GM23248 (cell line): ENCODE data around the gene DHRS12. TPM values are rescaled to one million over a fixed set of nuclear protein-coding genes. Genes with fewer than 3 reads are reported as not detected.
A peak's percentile ranks its signal among the peaks of the same experiment; 100 is the strongest.

Source experiments
- DNase-seq: peaks from one replicate; pipeline ENCODE4 v3.0.0-alpha.2; 2015
- H2AFZ ChIP-seq: fragments of 200-600 bp; sonication (generic); 2 replicates; pipeline ENCODE4 v1.6.1; 2016; ENCODE audit warnings: antibody characterized with exemption
- H3F3A ChIP-seq: fragments of 200-600 bp; sonication (generic); 2 replicates; pipeline ENCODE4 v1.6.1; 2016; ENCODE audit warnings: mild to moderate bottlenecking, antibody characterized with exemption, mixed run types; ENCODE audit not compliant: insufficient read depth
- H3K27ac ChIP-seq: fragments of 200-600 bp; sonication (generic); 2 replicates; pipeline ENCODE4 v1.5.1; 2016; ENCODE audit warnings: mild to moderate bottlenecking
- H3K27me3 ChIP-seq: fragments of 200-600 bp; sonication (generic); replicated peaks from 2 replicates; pipeline ENCODE4 v1.6.1; 2016; ENCODE audit warnings: mild to moderate bottlenecking; ENCODE audit not compliant: insufficient read depth
- H3K36me3 ChIP-seq: fragments of 200-600 bp; sonication (generic); 2 replicates; pipeline ENCODE4 v1.6.1; 2016; ENCODE audit warnings: low read depth, mild to moderate bottlenecking
- H3K4me1 ChIP-seq: fragments of 200-600 bp; sonication (generic); 2 replicates; pipeline ENCODE4 v1.6.1; 2016; ENCODE audit warnings: mild to moderate bottlenecking; ENCODE audit not compliant: insufficient read depth
- H3K4me2 ChIP-seq: fragments of 200-600 bp; sonication (generic); one replicate; pipeline ENCODE4 v1.6.1; 2016; ENCODE audit warnings: mild to moderate bottlenecking; ENCODE audit not compliant: unreplicated experiment
- H3K4me3 ChIP-seq: fragments of 200-600 bp; sonication (generic); 2 replicates; pipeline ENCODE4 v1.5.1; 2016; ENCODE audit warnings: mild to moderate bottlenecking
- H3K79me2 ChIP-seq: fragments of 200-600 bp; sonication (generic); 2 replicates; pipeline ENCODE4 v1.6.1; 2016; ENCODE audit warnings: mild to moderate bottlenecking; ENCODE audit not compliant: insufficient read depth
- H3K9ac ChIP-seq: fragments of 200-600 bp; sonication (generic); 2 replicates; pipeline ENCODE4 v1.6.1; 2016; ENCODE audit warnings: mild to moderate bottlenecking
- H3K9me2 ChIP-seq: fragments of 200-600 bp; sonication (generic); 2 replicates; pipeline ENCODE4 v1.6.1; 2016; ENCODE audit warnings: mixed run types, mild to moderate bottlenecking, moderate library complexity; ENCODE audit not compliant: insufficient read depth
- H3K9me3 ChIP-seq: fragments of 200-600 bp; sonication (generic); one replicate; pipeline ENCODE4 v1.6.1; 2017; ENCODE audit warnings: low read depth
- H4K20me1 ChIP-seq: fragments of 200-600 bp; sonication (generic); 2 replicates; pipeline ENCODE4 v1.6.0; 2016; ENCODE audit not compliant: insufficient read depth
- EZH2 ChIP-seq: fragments of 200-600 bp; sonication (generic); IDR thresholded peaks from 2 replicates; pipeline ENCODE4 v1.6.1; 2018; ENCODE audit warnings: antibody characterized with exemption, mild to moderate bottlenecking; ENCODE audit not compliant: insufficient read depth, poor library complexity, severe bottlenecking
- EZH2phosphoT487 ChIP-seq: fragments of 200-600 bp; sonication (generic); IDR thresholded peaks from 2 replicates; pipeline ENCODE4 v1.6.1; 2018; ENCODE audit warnings: antibody characterized with exemption, moderate library complexity, mild to moderate bottlenecking, low read depth; ENCODE audit not compliant: insufficient read depth
- WGBS, 2 experiments: methylation state at CpG; one replicate each; pipeline ENCODE4 v1.1.6; 2015 to 2017; ENCODE audit warnings: low lambda C conversion rate in 2 of 2, low coverage in 1 of 2; ENCODE audit errors: missing lambda C conversion rate in 2 of 2; 5-methylcytosine and 5-hydroxymethylcytosine counted together
- in situ Hi-C: fragments of 300-500 bp; cut with MboI; formaldehyde crosslinking; loops from 2 replicates; pipeline ENCODE4 v1.15.0; 2020
- polyA plus RNA-seq: library from polyadenylated mRNA; unstranded; fragments of >200 nt; fragmentation: Nextera tagmentation; extraction: Ambion mirVana; gene quantifications from 2 replicates; pipeline ENCODE4 v1.2.1, GENCODE V29; 2016
- total RNA-seq: library from RNA; depleted of rRNA; stranded (reverse); fragments of >200 nt; shearing (Covaris generic); gene quantifications from 2 replicates; pipeline ENCODE4 v1.2.3, GENCODE V29; 2014

Gene DHRS12
- total and polyA plus RNA-seq, 2 experiments from 2014 or later = 5.7 to 13.3 TPM

GRCh38 chr13:51763486-51763885 lies 40.5 kb downstream of the DHRS12 start:
- WGBS, 2 experiments = 95% methylated on average over 2 of the region's 2 CpGs
- Histone ChIP-seq H4K20me1 (no peaks in the 10 kb centered on the region), H3K36me3 (peaks cover 47% of the 10 kb centered on the region)

GRCh38 chr13:51761643-51762350 lies 42.2 kb downstream of the DHRS12 start:
- peaks cover 27% of the 10 kb centered on the region for H3K4me1 ChIP-seq
- DNase-seq = peak; percentile 74
- in situ Hi-C loops = no loop called here

More at GRCh38 chr13:51763486-51763885, 40.5 kb downstream of the DHRS12 start:
- no peak overlapping the region for H3K9ac ChIP-seq
- no peak overlapping the region for H2AFZ ChIP-seq
- no peak for TF ChIP-seq EZH2phosphoT487
- TF ChIP-seq EZH2 = no peak
- H3K79me2 ChIP-seq = no peaks in the 10 kb centered on the region
- in situ Hi-C loops = no loop called here
- H3F3A ChIP-seq = peaks cover 52% of the 10 kb centered on the region
- H3K4me2 ChIP-seq = no peak overlapping the region
- no peaks in the 10 kb centered on the region for H3K27me3 ChIP-seq
- no peak for DNase-seq
- peaks cover 27% of the 10 kb centered on the region for H3K4me1 ChIP-seq
- H3K27ac ChIP-seq = 0 out of 2 replicates have a peak overlapping the region, but pooled peaks have one; percentile 76
- no peak overlapping the region for H3K4me3 ChIP-seq
- H3K9me3 ChIP-seq = no peaks in the 10 kb centered on the region
- no peaks in the 10 kb centered on the region for H3K9me2 ChIP-seq

GRCh38 chr13:51760592-51760991 lies 43.4 kb downstream of the DHRS12 start:
- Histone ChIP-seq H3K9me2 (no peaks in the 10 kb centered on the region), H3F3A (peaks cover 57% of the 10 kb centered on the region), H3K4me3 (no peak overlapping the region), H3K9me3 (no peaks in the 10 kb centered on the region), H3K27me3 (no peaks in the 10 kb centered on the region), H3K36me3 (peaks cover 63% of the 10 kb centered on the region), H2AFZ (no peak overlapping the region), H3K4me2 (no peak overlapping the region), H3K4me1 (peaks cover 27% of the 10 kb centered on the region), H3K9ac (no peak overlapping the region), H3K79me2 (no peaks in the 10 kb centered on the region), H4K20me1 (no peaks in the 10 kb centered on the region), H3K27ac (no peak overlapping the region)
- in situ Hi-C loops = no loop called here
- DNase-seq = no peak
- no peak for TF ChIP-seq EZH2phosphoT487
- no peak for TF ChIP-seq EZH2
- WGBS, 2 experiments = 93 to 95% methylated on average over 12 of the region's 12 CpGs

More at GRCh38 chr13:51761643-51762350, 42.2 kb downstream of the DHRS12 start:
- Histone ChIP-seq H3K9me3 (no peaks in the 10 kb centered on the region), H3K9me2 (no peaks in the 10 kb centered on the region), H4K20me1 (no peaks in the 10 kb centered on the region), H3F3A (peaks cover 59% of the 10 kb centered on the region), H3K4me2 (no peak overlapping the region), H3K4me3 (no peak overlapping the region), H3K27ac (peak overlapping the region; percentile 28; the same call in 1 of the 2 replicates), H3K36me3 (peaks cover 63% of the 10 kb centered on the region), H3K79me2 (no peaks in the 10 kb centered on the region), H2AFZ (no peak overlapping the region), H3K9ac (no peak overlapping the region), H3K27me3 (no peaks in the 10 kb centered on the region)
- no peak for TF ChIP-seq EZH2
- no peak for TF ChIP-seq EZH2phosphoT487
- 77 to 80% methylated on average over 16 of the region's 16 CpGs for WGBS, 2 experiments

GRCh38 chr13:51759240-51759639 lies 44.7 kb downstream of the DHRS12 start:
- Histone ChIP-seq H4K20me1 (no peaks in the 10 kb centered on the region), H3K4me2 (no peak overlapping the region), H3K9ac (no peak overlapping the region), H2AFZ (no peak overlapping the region), H3K9me3 (no peaks in the 10 kb centered on the region), H3K36me3 (peaks cover 76% of the 10 kb centered on the region), H3K9me2 (no peaks in the 10 kb centered on the region), H3F3A (peaks cover 47% of the 10 kb centered on the region), H3K27me3 (no peaks in the 10 kb centered on the region), H3K4me3 (no peak overlapping the region), H3K79me2 (no peaks in the 10 kb centered on the region; the same call in 1 of the 2 replicates), H3K4me1 (peaks cover 14% of the 10 kb centered on the region), H3K27ac (no peak overlapping the region)
- WGBS, 2 experiments = 84 to 87% methylated on average over 5 of the region's 5 CpGs
- TF ChIP-seq EZH2phosphoT487 = no peak
- TF ChIP-seq EZH2 = no peak
- peak; percentile 47 for DNase-seq
- in situ Hi-C loops = no loop called here
